ENCODE measurements around the gene RAB43.
"Not testable (repeated sequence)": the region's sequence is repeated elsewhere in the genome, so short reads cannot be mapped to it uniquely, and the experiment has no call there.

RAB43 gene

DNA sequence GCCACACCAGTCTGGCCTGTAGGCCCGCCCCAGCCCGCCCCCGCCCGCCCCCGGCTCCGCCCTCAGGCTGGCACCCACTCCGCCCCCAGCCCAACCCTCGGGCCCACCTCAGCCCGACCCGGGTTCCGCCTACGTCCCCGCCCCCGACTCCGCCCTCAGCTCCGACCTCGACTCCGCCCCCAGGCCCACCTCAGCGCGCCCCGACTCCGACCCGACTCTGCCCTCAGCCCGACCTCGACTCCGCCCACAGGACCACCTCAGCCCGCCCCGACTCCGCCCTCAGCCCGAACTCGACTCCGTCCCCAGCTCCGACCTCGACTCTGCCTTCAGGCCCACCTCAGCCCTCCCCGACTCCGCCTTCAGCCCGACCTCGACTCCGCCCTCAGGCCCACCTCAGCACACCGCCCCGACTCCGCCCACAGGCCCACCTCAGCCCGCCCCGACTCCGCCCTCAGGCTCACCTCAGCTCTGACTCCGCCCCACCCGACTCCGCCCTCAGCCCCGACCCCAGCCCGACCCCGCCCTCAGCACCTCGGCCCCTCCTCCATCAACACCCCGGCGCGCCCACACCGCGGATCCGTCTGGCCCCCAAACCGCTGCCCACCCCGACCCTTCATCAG, at the start of gene RAB43:
RAB43 (minus strand) TSS at position 13 of the 620 bp plus-strand sequence. CDS start 315 bp downstream, outside the sequence.
- peak; percentile 76 for ATAC-seq
- peak within 1 kb of the TSS; percentile 78 for H3K27ac Mint-ChIP-seq
- H3K36me3 Mint-ChIP-seq = peaks cover 13% of the 10 kb centered on the region
- peak within 1 kb of the TSS; percentile 82 for H3K4me3 Mint-ChIP-seq
- H3K9me3 Mint-ChIP-seq = no peaks in the 10 kb centered on the region
- H3K27me3 Mint-ChIP-seq = no peaks in the 10 kb centered on the region
- peaks cover 52% of the 10 kb centered on the region for H3K4me1 Mint-ChIP-seq

DNA sequence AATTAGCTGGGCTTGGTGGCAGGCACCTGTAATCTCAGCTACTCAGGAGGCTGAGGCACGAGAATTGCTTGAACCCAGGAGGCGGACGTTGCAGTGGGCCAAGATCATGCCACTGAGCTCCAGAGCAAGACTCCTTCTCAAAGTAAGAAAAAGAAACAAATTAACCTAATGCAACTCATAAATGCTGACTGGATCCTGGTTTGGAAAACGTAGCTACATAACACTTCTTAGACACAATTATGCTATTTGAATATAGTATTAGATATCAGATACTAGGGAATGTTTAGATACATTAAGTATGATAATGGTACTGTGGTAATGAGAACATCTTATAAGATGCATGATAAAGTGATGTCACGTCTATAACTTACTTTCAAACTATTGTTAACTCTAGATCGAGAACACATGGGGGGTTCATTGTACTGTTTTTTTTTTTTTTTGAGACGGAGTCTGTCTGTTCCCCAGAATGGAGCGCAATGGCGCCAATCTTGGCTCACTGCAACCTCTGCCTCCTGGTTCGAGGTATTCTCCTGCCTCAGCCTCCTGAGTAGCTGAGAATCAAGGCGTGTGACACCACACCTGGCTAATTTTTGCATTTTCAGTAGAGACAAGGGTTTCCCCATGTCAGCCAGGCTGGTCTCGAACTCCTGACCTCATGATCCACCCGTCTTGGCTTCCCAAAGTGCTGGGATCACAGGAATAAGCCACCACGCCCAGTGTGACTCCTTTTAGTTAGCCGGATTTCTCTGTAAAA, 45.2 kb upstream of the RAB43 start:
- Mint-ChIP-seq H3K27ac (no peak overlapping the region), H3K36me3 (peaks cover 54% of the 10 kb centered on the region)

DNA sequence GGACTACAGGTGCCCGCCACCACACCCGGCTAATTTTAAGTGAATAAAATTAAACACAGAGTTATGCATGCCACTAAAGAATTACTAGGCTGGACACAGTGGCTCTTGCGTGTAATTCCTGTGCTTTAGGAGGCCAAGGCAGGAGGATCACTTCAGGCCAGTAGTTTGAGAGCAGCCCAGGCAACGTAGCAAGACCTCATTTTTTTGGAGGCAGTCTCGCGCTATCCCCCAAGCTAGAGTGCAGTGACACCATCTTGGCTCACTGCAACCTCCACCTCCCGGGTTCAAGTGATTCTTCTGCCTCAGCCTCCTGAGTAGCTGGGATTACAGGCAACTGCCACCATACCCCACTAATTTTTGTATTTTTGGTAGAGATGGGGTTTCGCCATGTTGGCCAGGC, 44.0 kb upstream of the RAB43 start:
- not testable (repeated sequence) for ATAC-seq, H3K27me3 Mint-ChIP-seq, H3K4me3 Mint-ChIP-seq, H3K9me3 Mint-ChIP-seq, H3K27ac Mint-ChIP-seq
- Mint-ChIP-seq H3K36me3 (peaks cover 44% of the 10 kb centered on the region), H3K4me1 (peaks cover 16% of the 10 kb centered on the region)

More for the DNA sequence above, 45.2 kb upstream of the RAB43 start:
- Mint-ChIP-seq H3K4me1 (peaks cover 19% of the 10 kb centered on the region), H3K9me3 (no peaks in the 10 kb centered on the region), H3K4me3 (no peak overlapping the region), H3K27me3 (no peaks in the 10 kb centered on the region)
- ATAC-seq = no peak

DNA sequence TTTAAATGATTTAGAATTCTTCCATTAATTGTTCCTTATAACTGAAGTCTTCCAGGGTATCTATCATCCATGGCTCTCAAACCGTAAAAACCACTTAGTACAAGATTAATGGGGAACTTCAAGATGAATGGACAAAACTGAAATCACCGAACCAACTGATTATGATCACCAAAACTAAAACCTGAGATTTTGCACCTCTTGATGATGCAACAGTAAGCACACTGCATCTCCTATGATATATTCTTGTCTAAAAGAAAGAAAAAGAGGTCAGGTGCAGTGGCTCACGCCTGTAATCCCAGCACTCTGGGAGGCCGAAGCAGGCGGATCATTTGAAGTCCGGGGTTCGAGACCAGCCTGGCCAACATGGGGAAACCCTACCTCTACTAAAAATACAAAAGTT, 42.9 kb upstream of the RAB43 start:
- no peaks in the 10 kb centered on the region for H3K27me3 Mint-ChIP-seq
- ATAC-seq = no peak
- peaks cover 27% of the 10 kb centered on the region for H3K4me1 Mint-ChIP-seq
- peaks cover 38% of the 10 kb centered on the region for H3K36me3 Mint-ChIP-seq
- no peak overlapping the region for H3K4me3 Mint-ChIP-seq
- no peaks in the 10 kb centered on the region for H3K9me3 Mint-ChIP-seq
- H3K27ac Mint-ChIP-seq = no peak overlapping the region

DNA sequence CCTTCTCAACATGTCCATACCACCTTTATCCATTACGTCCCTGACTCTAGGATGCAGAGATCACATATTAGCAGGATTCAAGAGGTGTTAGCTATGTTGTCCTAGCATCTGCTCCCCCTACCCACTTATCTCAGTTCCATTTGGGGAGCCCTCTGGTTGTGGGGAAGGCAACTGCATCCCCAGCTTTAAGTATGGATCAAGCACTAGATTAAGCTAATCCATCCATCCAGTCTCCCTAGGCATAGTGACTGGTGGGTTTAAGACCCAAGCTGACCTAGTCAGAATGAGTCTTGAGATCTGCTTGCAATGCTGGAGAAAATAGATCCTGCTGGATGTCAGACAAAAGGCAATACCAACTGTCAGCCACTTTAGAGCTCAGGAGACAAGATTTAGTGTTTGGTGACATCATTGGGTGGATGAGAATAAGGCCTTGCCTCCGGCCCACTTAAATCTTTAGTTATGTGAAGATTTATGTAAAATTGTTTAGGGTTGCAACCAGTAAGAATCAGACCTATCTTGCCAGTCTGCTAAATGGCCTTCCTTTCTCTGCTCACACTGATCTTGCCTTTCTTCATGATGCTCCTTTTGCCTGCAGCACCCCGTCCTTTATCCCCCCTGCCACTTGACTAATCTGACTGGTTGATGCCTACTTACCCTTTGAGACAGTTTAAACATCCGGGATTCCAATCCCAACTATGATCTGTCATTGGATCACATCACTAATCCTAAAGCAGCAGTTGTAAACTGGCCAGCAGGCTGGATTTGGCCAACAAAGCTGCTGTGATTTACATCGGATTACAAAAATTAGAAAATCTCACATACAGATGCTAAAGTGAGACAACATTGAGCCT, 41.4 kb upstream of the RAB43 start:
- Mint-ChIP-seq H3K27me3 (no peaks in the 10 kb centered on the region), H3K9me3 (no peaks in the 10 kb centered on the region), H3K36me3 (peaks cover 41% of the 10 kb centered on the region), H3K4me3 (no peak overlapping the region), H3K27ac (peak overlapping the region; percentile 95), H3K4me1 (peaks cover 35% of the 10 kb centered on the region)
- ATAC-seq = no peak

DNA sequence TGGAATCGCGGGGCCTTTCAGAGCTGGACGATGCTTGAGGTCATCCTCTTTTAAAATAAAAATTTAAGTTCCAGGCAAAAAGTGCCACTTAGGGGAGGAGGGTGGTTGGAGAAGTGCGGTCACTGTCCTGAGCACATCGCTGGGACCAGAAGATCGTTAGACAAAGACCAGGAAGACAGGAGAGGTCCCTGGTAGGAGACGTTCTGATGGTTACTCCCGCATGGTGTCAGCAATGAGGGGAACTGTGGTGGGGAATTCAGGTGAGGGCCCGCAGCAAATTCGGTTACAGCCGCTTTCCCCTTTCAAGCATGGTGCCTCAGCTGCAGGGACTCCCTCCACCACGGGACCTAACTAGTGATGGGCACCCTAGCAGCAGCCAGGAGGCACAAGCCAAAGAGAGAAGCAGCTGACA, 40.3 kb upstream of the RAB43 start:
- peak overlapping the region; percentile 95 for H3K27ac Mint-ChIP-seq
- H3K9me3 Mint-ChIP-seq = no peaks in the 10 kb centered on the region
- H3K27me3 Mint-ChIP-seq = no peaks in the 10 kb centered on the region
- peaks cover 30% of the 10 kb centered on the region for H3K36me3 Mint-ChIP-seq
- H3K4me1 Mint-ChIP-seq = peaks cover 35% of the 10 kb centered on the region
- peak; percentile 11 for ATAC-seq
- H3K4me3 Mint-ChIP-seq = peak overlapping the region; percentile 86

DNA sequence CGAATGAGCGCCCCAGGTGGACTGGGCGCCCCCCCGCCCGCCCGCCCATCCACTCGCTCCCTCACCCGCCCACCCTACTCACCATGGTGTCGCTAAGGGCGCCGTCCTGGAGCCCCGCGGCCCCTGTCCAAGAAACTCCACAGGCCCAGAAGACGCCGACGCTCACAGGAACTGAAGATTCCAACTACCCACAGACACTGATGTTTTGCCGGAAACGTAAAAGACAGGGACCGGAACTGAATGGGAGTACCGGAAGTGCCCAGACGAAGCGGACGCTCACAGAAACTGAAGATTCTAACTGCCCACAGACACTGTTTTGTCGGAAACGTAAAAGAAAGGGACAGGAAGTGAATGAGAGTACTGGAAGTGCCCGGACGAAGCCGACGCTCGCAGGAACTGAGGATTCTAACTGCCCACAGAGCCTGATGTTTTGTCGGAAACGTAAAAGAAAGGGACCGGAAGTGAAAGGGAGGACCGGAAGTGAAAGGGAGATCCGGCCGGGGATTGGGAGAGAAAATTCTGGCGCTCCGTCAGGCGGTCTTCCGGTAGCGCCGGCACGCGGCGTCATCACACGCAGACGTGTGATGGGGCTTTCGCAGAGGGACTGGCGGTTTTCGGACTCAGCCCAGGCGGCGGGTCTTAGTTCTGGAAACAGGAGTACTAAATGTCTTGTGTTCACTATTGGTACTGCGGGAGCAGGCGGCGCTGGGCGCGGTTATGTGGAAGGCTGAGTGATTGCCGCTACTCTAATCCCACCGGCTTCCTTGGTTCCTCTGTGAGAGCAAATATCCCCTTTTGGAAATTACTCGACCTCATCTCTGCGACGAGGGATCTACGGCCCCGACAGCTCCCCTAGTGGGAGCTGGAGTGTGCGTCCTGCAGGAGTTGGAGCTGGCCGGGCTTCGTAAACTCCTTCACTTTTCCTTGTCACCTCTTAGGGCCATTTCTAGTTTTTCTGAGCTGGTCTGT, 39.6 kb upstream of the RAB43 start, which contains the start of gene ISY1:
ISY1 (minus strand) TSS at position 173 of the 969 bp plus-strand sequence; CDS start at position 85, 88 bp downstream.
- Mint-ChIP-seq H3K27ac (peak within 1 kb of the TSS; percentile 95), H3K4me1 (peaks cover 35% of the 10 kb centered on the region), H3K27me3 (no peaks in the 10 kb centered on the region), H3K36me3 (peaks cover 30% of the 10 kb centered on the region), H3K4me3 (peak within 1 kb of the TSS; percentile 86), H3K9me3 (no peaks in the 10 kb centered on the region)
- ATAC-seq = peak; percentile 93

DNA sequence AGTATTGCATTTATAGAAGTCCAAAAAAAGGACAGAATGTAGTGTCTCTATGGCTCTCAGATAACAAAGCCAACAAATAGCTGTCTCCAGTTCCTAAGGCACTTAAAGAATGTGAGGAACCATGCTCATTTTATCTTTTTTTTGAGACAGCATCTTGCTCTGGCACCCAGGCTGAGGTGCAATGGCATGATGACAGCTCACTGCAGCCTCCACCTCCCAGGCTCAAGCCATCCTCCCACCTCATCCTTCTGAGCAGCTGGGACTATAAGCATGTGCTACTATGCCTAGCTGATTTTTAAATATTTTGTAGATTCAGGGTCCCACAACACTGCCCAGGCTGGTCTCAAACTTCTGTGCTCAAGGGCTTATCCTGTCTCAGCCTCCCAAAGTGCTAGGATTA, 23.2 kb upstream of the RAB43 start:
- Mint-ChIP-seq H3K27me3 (no peaks in the 10 kb centered on the region), H3K9me3 (no peaks in the 10 kb centered on the region), H3K4me3 (no peak overlapping the region), H3K4me1 (no peaks in the 10 kb centered on the region), H3K36me3 (peaks cover 45% of the 10 kb centered on the region), H3K27ac (no peak overlapping the region)
- no peak for ATAC-seq

DNA sequence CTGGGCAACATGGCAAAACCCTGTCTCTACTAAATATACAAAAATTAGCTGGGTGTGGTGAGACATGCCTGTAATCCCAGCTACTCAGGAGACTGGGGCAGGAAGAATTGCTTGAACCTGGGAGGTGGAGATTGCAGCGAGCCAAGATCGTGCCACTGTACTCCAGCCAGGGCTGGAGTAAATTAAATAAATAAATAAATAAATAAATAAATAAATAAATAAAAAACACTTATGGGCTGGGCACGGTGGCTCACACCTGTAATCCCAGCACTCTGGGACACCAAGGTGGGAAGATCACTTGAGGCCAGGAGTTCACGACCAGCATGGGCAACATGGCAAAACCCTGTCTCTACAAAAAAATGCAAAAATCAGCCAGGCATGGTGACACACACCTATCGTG, 19.4 kb upstream of the RAB43 start:
- not testable (repeated sequence) for H3K4me1 Mint-ChIP-seq, ATAC-seq, H3K4me3 Mint-ChIP-seq, H3K27me3 Mint-ChIP-seq, H3K27ac Mint-ChIP-seq, H3K9me3 Mint-ChIP-seq
- H3K36me3 Mint-ChIP-seq = peaks cover 43% of the 10 kb centered on the region

DNA sequence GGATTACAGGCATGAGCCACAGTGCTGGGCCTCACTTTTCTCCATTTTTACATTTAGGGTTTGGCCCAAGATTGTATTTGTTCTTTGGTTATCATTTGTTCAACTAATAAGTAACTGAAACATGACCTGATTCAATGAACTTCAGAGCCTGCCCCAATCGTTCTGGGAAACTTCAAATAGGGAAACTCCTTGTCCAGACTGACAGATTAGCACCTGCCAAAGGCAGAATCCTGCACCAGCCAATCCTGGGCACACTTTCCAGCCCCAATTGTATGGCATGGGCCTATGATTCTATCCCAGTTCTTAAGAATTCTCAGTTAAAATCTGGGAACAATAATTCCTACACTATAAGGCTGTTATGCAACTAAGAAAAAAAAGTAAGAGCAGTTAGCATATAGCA, 18.3 kb upstream of the RAB43 start:
- Mint-ChIP-seq H3K4me1 (no peaks in the 10 kb centered on the region), H3K36me3 (peaks cover 38% of the 10 kb centered on the region)
- no peak for ATAC-seq

DNA sequence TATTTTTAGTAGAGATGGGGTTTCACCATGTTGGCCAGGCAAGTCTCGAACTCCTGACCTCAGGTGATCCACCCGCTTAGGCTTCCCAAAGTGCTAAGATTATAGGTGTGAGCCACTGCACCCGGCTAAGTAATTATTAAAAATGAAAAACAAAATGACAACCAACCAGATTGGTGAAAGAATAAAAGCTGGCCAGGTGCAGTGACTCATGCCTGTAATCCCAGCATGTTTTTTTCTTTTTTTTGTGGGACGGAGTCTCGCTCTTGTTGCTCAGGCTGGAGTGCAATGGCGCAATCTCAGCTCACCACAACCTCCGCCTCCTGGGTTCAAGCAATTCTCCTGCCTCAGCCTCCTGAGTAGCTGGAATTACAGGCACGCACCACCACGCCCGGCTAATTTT, 14.7 kb upstream of the RAB43 start:
- H3K36me3 Mint-ChIP-seq = peaks cover 55% of the 10 kb centered on the region
- H3K27ac Mint-ChIP-seq, ATAC-seq, H3K4me3 Mint-ChIP-seq, H3K9me3 Mint-ChIP-seq, H3K27me3 Mint-ChIP-seq, H3K4me1 Mint-ChIP-seq: not testable (repeated sequence)

More for the DNA sequence above, 18.3 kb upstream of the RAB43 start:
- H3K27ac Mint-ChIP-seq = no peak overlapping the region
- no peaks in the 10 kb centered on the region for H3K9me3 Mint-ChIP-seq
- H3K27me3 Mint-ChIP-seq = no peaks in the 10 kb centered on the region
- no peak overlapping the region for H3K4me3 Mint-ChIP-seq

DNA sequence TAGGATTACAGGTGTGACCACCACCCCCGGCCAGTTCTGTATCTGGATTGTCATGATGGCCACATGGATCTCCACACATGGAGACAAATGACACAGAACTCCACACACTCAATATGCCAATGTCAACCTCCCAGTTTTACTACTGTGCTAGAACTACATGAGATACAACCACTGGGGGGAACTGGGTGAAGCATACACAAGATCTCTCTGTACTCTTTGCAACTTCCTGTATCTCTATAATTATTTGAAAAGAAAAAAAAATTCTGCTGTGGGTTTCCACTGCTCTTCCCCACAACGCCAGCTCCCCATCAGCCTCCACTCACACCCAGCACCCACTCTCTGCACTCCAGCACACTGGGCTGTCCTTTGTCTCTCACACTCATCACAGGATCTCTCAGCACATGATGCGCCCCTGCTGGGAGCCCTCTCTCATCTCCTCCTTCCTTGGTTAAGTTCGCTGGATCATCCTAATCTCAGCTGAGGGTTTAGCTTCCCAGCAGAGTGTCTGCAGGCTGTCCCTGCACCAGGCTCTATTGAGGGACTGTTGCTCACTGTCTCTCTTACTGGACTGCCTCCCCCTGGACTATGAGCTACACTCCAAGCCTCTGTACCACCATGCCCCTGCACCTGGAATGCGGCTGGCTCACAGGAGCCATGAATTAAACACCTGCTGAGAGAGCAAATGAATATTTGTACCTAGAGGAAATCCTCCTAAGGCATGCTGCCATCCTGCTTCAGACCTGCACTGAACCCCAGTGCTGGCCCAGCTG, 10.7 kb upstream of the RAB43 start:
- H3K4me3 Mint-ChIP-seq = no peak overlapping the region
- ATAC-seq = no peak

DNA sequence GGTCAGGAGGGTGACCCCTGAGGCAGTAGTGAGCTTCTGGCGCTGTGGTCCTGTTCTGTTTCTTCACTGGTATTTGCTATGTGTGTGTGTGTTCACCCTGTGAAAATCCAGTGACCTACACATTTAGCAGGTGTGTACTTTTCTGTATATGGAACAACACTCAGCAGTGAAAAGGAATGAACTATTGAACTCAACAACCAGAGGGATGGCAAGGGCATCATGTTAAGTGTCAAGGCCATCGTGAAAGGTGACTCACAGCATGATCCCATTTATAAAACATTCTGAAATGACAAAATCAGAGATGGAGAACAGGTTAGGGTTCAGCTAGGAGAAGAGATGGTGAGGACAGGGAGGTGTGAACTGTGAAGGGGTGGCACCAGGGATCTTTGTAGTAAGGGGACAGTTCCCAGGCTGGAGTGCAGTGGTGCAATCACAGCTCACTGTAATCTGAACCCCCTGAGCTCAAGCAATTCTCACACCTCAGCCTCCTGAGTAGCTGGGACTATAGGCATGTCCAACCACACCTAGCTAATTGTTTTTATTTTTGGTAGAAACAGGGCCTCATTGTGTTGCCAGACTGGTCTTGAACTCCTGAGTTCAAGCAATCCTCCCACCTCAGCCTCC, 10.0 kb upstream of the RAB43 start:
- Mint-ChIP-seq H3K27me3 (no peaks in the 10 kb centered on the region), H3K36me3 (peaks cover 69% of the 10 kb centered on the region), H3K4me1 (no peaks in the 10 kb centered on the region), H3K27ac (no peak overlapping the region), H3K4me3 (no peak overlapping the region), H3K9me3 (no peaks in the 10 kb centered on the region)
- ATAC-seq = no peak

More for the DNA sequence above, 10.7 kb upstream of the RAB43 start:
- Mint-ChIP-seq H3K4me1 (no peaks in the 10 kb centered on the region), H3K27ac (no peak overlapping the region), H3K27me3 (no peaks in the 10 kb centered on the region), H3K36me3 (peaks cover 74% of the 10 kb centered on the region), H3K9me3 (no peaks in the 10 kb centered on the region)
